ENCODE data around the gene TMEM244. TPM values are rescaled to one million over a fixed set of nuclear protein-coding genes. Genes with fewer than 3 reads are reported as not detected.

TMEM244 gene
- total RNA-seq, 2 donors from 2014 or later = not detected

DNA sequence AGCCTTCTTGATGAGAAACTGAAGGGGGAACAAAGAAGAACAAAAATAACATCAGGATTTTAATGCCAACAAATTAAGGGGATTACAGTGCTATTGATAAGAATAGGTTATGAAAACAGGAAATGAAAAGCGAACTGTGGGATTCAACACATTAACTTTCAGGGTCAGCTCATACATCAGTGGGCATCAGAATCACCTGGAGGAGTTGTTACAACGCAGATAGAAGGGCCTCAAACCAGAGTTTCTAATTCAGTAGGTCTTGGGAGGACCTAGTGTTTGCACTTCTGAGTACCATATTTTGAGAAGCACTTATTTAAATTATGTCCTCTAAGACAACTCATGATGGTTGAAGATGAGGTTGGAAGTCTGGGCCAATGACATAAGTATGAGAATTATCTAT, 5.6 kb upstream of the TMEM244 start:
- no peak overlapping the region for H3K27ac ChIP-seq
- intact Hi-C loops (cut with DNase I) = no loop called here
- H3K27me3 ChIP-seq (replicated peaks; ENCODE audit: insufficient read depth) = no peaks in the 10 kb centered on the region
- no peaks in the 10 kb centered on the region for H3K4me1 ChIP-seq (replicated peaks)
- WGBS = 95% methylated on average over 2 of the region's 2 CpGs
- H3K9me3 ChIP-seq = no peaks in the 10 kb centered on the region
- H3K36me3 ChIP-seq = no peaks in the 10 kb centered on the region
- no peak for TF ChIP-seq POLR2AphosphoS5 (IDR thresholded peaks at IDR 0.05)
- no peak overlapping the region for H3K4me3 ChIP-seq
- no peak for DNase-seq (ENCODE audit: low spot score)

DNA sequence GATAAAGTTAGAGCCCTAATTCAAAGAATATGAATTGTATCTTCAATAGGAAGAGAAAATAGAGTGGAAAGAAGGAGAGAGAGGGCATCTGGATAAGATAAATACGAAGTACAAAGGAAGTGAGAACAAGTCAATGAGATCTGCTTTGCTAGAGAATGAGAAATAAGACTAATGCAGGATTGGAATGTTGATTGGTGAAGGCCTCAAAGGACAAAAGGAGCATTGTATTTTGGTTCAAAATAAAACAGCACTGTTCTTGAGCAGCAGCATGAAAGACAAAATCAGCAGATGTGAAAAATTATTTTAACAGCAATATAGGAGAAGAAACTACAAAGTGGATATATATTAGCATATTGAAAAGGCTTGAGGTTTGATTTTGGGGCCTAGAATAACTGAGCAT, 5.1 kb upstream of the TMEM244 start:
- no peak for TF ChIP-seq POLR2AphosphoS5 (IDR thresholded peaks at IDR 0.05)
- TF ChIP-seq POLR2A (IDR thresholded peaks at IDR 0.05) = no peak
- TF ChIP-seq, protein P1, sequence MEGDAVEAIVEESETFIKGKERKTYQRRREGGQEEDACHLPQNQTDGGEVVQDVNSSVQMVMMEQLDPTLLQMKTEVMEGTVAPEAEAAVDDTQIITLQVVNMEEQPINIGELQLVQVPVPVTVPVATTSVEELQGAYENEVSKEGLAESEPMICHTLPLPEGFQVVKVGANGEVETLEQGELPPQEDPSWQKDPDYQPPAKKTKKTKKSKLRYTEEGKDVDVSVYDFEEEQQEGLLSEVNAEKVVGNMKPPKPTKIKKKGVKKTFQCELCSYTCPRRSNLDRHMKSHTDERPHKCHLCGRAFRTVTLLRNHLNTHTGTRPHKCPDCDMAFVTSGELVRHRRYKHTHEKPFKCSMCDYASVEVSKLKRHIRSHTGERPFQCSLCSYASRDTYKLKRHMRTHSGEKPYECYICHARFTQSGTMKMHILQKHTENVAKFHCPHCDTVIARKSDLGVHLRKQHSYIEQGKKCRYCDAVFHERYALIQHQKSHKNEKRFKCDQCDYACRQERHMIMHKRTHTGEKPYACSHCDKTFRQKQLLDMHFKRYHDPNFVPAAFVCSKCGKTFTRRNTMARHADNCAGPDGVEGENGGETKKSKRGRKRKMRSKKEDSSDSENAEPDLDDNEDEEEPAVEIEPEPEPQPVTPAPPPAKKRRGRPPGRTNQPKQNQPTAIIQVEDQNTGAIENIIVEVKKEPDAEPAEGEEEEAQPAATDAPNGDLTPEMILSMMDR (IDR thresholded peaks at IDR 0.05) = no peak
- intact Hi-C loops (cut with DNase I) = no loop called here
- WGBS = 61% methylated on average over 1 of the region's 1 CpG
- Histone ChIP-seq H3K36me3 (no peaks in the 10 kb centered on the region), H3K27ac (no peak overlapping the region), H3K4me3 (no peak overlapping the region), H3K9me3 (no peaks in the 10 kb centered on the region), H3K4me1 (replicated peaks) (no peaks in the 10 kb centered on the region), H3K27me3 (replicated peaks; ENCODE audit: insufficient read depth) (no peaks in the 10 kb centered on the region)
- DNase-seq (ENCODE audit: low spot score) = no peak

DNA sequence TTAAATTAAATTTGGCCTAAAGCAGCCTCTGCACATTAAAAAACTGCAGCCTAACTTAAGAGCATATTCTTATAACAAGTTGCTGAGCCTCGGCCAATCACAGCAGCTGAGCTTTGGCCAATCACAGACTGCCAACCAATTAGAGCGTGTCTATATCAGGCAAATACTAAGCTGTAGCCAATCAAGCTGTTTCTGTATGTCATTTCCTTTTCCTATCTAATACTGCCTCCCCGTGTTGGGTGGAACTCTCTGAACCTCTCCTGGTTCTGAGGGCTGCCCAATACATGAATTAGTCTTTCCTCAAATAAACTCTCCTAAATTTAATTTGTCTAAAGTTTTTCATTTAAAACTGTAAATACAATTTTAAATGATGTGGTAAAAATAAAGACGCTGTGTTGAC, 3.9 kb upstream of the TMEM244 start:
- TF ChIP-seq POLR2AphosphoS5 (IDR thresholded peaks at IDR 0.05) (no peak), POLR2A (IDR thresholded peaks at IDR 0.05) (no peak)
- TF ChIP-seq, protein P1 (IDR thresholded peaks at IDR 0.05) = no peak
- 95% methylated on average over 4 of the region's 4 CpGs for WGBS
- Histone ChIP-seq H3K4me1 (replicated peaks) (no peaks in the 10 kb centered on the region), H3K27ac (no peak overlapping the region), H3K4me3 (no peak overlapping the region), H3K36me3 (no peaks in the 10 kb centered on the region), H3K9me3 (no peaks in the 10 kb centered on the region), H3K27me3 (replicated peaks; ENCODE audit: insufficient read depth) (no peaks in the 10 kb centered on the region)
- intact Hi-C loops (cut with DNase I) = no loop called here
- DNase-seq (ENCODE audit: low spot score) = no peak

DNA sequence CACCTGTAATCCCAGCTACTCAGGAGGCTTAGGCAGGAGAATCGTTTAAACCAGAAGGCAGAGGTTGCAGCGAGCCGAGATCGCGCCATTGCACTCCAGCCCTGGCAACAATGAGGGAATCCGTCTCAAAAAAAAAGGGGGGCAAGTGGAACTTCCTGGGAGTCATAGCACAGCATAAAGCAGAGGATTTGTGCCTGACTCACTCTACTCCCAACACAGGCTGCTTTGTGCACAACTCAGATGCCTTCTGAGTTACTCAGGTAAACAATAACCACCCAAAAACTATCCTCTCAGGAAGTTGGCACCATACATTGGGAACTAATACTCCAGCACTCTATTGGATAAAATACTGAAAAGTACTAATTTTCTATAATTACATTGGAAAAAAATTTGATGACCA, 2.5 kb upstream of the TMEM244 start:
- no peaks in the 10 kb centered on the region for H3K9me3 ChIP-seq
- WGBS = 93% methylated on average over 6 of the region's 6 CpGs
- H3K27me3 ChIP-seq (replicated peaks; ENCODE audit: insufficient read depth) = no peaks in the 10 kb centered on the region
- H3K4me1 ChIP-seq (replicated peaks) = no peaks in the 10 kb centered on the region
- intact Hi-C loops (cut with DNase I) = no loop called here
- H3K27ac ChIP-seq = no peak overlapping the region
- no peak for DNase-seq (ENCODE audit: low spot score)
- no peak overlapping the region for H3K4me3 ChIP-seq
- TF ChIP-seq POLR2A (IDR thresholded peaks at IDR 0.05) (no peak), POLR2AphosphoS5 (IDR thresholded peaks at IDR 0.05) (no peak)
- TF ChIP-seq, protein P1 (IDR thresholded peaks at IDR 0.05) = no peak
- no peaks in the 10 kb centered on the region for H3K36me3 ChIP-seq

DNA sequence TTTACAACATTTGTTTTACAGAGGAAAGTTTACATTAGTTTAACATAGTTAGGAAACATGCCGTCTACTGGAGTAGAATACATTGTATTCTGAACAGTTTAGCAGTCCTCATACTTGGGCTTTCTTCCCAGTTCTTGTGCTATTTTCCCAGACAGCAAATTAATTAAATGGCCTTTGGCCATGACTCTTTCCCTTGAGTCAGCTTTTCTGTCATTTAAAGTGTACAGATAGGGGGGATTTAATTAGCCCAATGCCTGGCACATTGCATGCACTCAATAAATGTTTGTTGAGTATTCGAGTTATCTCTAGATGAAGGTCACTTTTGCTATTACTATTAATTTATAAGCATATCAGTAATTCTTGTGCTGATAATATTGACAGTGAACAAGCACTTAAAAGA, 1.6 kb downstream of the TMEM244 start:
- intact Hi-C loops (cut with DNase I) = no loop called here
- Histone ChIP-seq H3K27me3 (replicated peaks; ENCODE audit: insufficient read depth) (no peaks in the 10 kb centered on the region), H3K36me3 (no peaks in the 10 kb centered on the region), H3K4me3 (no peak overlapping the region), H3K4me1 (replicated peaks) (no peaks in the 10 kb centered on the region), H3K27ac (no peak overlapping the region), H3K9me3 (no peaks in the 10 kb centered on the region)
- DNase-seq (ENCODE audit: low spot score) = no peak
- WGBS = 18% methylated on average over 2 of the region's 2 CpGs
- TF ChIP-seq, protein P1 (IDR thresholded peaks at IDR 0.05) = no peak
- TF ChIP-seq POLR2A (IDR thresholded peaks at IDR 0.05) (no peak), POLR2AphosphoS5 (IDR thresholded peaks at IDR 0.05) (peak; percentile 40)

All from prostate gland (tissue), 2 donors.